NCI-H226 (cell line): ENCODE data around the gene NOMO2.
"Not testable (repeated sequence)": the region's sequence is repeated elsewhere in the genome, so short reads cannot be mapped to it uniquely, and the experiment has no call there.

Experiments
- DNase-seq: peaks from one replicate; pipeline ENCODE4 v3.0.0-alpha.2; 2015

Gene NOMO2

DNA sequence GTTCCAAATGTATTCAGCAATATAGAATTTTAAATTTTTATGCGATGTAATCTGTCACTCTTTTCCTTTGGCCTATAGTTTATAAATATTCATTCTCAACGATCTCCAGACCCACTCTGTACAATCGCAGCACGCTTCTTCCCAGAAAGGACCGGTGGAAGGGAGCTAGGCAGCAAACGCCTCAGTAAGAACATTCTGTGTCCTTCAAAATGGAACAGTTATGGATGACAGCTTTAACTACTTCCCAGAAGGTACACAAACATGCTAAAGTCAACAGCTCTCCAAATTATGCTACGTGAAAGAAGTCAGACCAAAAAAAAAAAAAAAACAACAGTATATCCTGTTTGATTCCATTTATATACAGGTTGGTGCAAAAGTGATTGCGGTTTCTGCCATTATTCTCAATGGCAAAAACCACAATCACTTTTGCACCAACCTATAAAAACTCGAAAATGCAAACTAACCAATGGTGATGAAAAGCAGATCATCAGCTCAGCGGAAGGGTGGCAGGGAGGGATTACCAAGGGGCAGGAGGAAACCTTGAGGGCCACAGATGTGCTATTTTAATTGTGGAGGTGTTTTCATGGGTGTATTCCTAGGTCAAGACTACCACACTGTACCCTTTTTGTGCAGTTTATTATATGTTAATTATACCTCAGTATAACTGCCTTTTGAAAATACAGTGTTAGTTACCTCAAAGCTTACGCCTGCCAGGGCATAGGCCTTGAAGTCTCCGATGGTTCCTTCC, 43.2 kb downstream of the NOMO2 start:
- not testable (repeated sequence) for DNase-seq

- DNase-seq, result not testable (repeated sequence)
Measured at GRCh38 chr16:18498430-18498829, 63.5 kb downstream of the NOMO2 start.

- DNase-seq, result not testable (repeated sequence)
Measured at GRCh38 chr16:18497032-18497431, 64.9 kb downstream of the NOMO2 start.

DNA sequence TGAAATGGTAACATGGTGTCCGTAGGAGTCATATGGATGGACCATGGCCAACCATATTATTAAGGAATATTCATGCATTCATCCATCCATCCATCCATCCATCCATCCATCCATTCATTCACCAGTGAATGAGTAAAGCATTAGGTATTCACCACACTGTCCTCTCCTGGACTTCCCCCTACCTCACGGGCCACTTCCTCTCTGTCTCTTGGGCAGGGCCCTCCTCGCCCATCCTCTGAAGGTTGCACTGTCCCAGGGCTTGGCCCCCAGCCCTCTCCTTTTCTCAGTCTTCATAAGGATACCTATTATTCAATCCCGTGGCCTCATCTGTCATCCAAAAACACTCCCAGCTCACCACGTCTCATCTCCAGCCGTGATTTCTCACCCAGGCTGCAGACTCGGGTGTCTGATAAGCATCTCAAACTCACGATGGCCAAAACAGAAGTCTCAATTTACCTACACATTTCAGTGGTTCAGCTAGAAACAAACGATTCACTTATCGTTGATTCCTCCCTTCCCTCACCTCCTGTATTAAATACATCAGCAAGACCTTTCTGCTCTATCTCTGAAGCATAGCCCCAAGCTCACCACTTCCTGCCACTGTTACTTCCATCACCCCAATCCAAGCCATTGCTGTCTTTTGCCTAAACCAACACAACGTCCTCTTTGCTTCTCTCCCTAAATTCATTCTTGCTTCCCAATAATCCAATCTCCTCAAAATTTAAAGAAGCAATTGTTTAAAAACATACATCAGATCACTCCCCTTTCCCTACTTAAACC, 69.6 kb downstream of the NOMO2 start:
- DNase-seq, result not testable (repeated sequence)

DNA sequence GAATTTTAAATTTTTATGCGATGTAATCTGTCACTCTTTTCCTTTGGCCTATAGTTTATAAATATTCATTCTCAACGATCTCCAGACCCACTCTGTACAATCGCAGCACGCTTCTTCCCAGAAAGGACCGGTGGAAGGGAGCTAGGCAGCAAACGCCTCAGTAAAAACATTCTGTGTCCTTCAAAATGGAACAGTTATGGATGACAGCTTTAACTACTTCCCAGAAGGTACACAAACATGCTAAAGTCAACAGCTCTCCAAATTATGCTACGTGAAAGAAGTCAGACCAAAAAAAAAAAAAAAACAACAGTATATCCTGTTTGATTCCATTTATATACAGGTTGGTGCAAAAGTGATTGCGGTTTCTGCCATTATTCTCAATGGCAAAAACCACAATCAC, 125.9 kb downstream of the NOMO2 start:
- DNase-seq, result not testable (repeated sequence)

DNA sequence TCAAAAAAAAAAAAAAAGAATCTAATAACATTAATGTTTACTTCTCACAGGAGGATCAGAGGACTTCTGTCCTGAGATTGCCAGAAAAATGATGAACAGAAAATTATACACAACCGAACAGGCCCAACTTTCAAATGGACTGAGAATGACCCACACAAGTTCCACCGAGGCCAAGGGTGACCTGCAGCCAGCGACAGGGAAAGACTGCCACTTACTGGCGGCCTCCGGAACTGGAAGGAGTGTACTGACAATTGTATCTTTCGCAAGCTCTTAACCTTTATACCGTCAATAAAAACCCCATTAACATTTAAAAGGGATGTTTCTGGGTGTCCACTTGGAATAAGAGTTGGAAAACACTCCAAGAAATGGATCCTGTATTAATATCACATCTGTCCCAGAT, 146.1 kb downstream of the NOMO2 start:
- DNase-seq, result not testable (repeated sequence)

- DNase-seq, result not testable (repeated sequence)
Measured at GRCh38 chr16:18409532-18410293, 152.2 kb downstream of the NOMO2 start.

- not testable (repeated sequence) for DNase-seq
Measured at GRCh38 chr16:18401851-18402657, 159.8 kb downstream of the NOMO2 start.

- DNase-seq, result not testable (repeated sequence)
Measured at GRCh38 chr16:18401159-18401558, 160.7 kb downstream of the NOMO2 start.

DNA sequence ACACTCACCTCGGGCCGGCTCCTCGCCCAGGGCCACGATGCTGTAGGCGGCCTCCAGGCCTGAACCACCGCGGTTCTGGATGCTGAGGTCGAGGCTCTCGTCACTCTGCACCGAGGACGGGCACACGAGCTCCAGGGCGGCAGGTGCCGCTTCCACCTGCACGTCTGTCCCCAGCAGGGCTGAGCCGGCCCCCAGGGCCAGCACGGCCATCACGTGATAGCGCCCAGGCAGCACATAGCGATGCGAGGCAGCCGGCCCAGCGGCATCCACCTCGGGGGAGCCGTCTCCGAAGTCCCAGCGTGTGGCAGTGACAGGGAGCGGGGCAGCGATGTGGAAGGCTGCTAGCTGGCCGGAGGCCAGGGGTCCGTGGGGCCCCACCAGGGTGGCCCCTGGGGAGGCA, 167.5 kb downstream of the NOMO2 start:
- not testable (repeated sequence) for DNase-seq

GRCh38 chr16:18387767-18388166, 174.1 kb downstream of the NOMO2 start:
- not testable (repeated sequence) for DNase-seq

DNA sequence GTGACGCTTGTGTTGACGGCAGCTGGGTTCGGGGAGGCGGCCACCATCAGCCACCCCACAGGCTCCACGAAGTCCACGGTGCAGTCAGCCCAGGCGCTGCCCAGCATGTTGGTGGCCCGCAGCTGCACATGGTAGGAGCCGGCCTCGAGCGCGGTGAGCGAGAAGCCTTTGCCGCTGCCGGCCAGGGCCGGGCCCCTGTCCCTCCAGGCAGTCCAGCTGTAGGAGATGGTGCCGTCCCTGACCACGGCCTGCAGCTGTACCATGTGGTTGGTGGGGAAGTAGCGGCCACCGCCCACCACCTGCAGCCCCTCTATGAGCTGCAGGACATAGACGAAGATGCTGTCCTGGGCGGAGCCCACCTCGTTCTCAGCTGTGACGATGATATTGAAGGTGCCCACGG, 175.4 kb downstream of the NOMO2 start:
- DNase-seq, result not testable (repeated sequence)

DNA sequence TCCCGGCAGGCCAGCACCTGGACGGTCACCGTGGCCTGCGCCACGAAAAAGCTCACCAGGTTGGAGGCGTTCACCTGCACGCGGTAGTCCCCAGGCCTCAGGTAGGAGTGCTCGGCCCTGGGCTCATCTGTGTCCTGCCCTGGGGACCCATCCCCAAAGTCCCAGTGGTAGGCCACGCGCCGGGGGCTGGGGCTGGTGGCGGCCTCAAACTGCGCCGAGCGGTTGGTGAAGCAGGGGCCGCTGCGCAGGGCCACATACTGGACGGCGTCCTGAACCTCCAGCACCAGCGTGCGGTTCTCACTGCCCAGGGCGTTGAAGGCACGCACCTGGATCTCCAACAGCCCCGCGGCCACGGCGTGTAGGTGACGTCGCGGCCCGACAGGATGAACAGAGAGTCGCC, 176.6 kb downstream of the NOMO2 start:
- DNase-seq, result not testable (repeated sequence)

DNA sequence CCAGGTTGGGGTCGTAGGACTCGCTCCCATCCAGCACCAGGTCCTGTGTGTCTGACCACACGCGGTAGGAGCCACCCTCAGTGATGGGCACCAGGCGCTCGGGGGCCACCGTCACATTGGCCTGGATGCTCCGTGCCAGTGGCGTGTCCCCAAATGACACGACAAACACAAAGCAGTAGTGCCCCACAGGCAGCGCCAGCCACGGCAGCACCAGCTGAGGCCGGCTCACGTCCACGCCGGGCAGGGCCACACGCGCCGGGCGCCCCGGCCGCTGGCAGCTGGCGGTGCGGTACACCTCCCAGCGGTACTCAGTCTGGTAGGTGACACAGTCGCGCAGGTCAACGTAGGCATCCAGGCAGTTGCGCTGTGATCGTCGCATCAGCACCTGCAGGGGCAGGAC, 177.0 kb downstream of the NOMO2 start:
- DNase-seq, result not testable (repeated sequence)

- DNase-seq, result not testable (repeated sequence)
Measured at GRCh38 chr16:18384098-18384636, 177.7 kb downstream of the NOMO2 start.

DNA sequence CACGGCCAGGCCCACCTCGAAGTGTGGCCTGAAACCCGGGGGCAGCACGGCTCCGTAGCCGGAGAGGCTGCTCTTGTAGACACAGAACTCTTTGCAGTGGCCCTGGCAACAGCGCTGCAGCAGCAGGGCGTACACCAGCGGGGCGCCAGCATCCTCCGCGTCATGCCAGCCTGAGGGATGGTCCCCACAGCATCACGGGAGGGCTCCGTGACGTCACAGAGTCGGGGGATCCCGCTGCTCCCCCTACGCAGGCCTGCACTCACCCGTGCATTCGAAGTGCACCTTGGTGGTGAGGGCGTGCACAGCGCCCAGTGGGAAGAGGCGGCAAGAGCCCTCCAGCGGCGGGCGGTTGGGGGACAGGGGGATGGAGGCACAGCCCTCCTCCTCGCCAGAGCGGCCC, 179.2 kb downstream of the NOMO2 start:
- not testable (repeated sequence) for DNase-seq
